ENCODE data around the gene IRAK3. TPM values are rescaled to one million over a fixed set of nuclear protein-coding genes. Genes with fewer than 3 reads are reported as not detected.

Gene IRAK3
- total and polyA plus RNA-seq, 5 donors from 2014 or later, result 0.23 to 3.6 (median 1.4) TPM

DNA sequence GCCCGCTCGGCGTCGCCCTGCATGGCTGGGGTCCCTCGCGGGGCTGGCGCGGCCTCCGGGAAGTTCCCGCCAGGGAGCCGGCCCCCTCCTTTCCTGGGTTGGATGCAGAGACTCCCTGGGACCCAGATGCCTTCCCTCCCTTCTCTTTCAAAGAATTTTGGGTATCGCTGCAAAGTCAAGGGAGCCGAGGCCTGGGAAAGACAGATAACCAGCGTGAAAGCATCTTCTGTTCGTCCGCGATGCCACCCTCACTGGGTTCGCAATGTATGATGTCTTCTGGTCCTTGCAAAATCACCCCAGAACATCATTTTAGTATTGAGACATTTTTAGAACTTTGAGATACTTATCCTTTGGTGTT, 451 bp downstream of the IRAK3 start:
- H3K4me1 ChIP-seq (ENCODE audit: control insufficient read depth, insufficient read depth, low read length, poor library complexity, severe bottlenecking), result no peaks in the 10 kb centered on the region
- no peak overlapping the region for H3K27ac Mint-ChIP-seq
- H3K27me3 Mint-ChIP-seq, result peaks cover 21% of the 10 kb centered on the region
- peaks cover 5 to 17% (median 12%) of the 10 kb centered on the region in 4 donors for H3K4me1 Mint-ChIP-seq
- no peak overlapping the region for H3K27ac ChIP-seq (ENCODE audit: insufficient read depth, low read length, poor library complexity, severe bottlenecking)
- peaks cover 6% of the 10 kb centered on the region for H3K27me3 ChIP-seq (ENCODE audit: control insufficient read depth, insufficient read depth, low read length)
- H3K36me3 ChIP-seq (ENCODE audit: control insufficient read depth, insufficient read depth, low read length), result no peaks in the 10 kb centered on the region
- H3K4me3 Mint-ChIP-seq, result peak overlapping the region; percentile 18 to 76 (median 54)
- peaks cover 0 to 4% of the 10 kb centered on the region in 2 experiments for H3K9me3 ChIP-seq (ENCODE audit: control insufficient read depth in 2 of 2, low read length in 2 of 2)
- peak overlapping the region; percentile 62 for H3K4me3 ChIP-seq (ENCODE audit: low read depth, low read length)
- ATAC-seq (ENCODE audit: low read depth in 2 of 2) (no peak), DNase-seq (no peak)
- peaks cover 0 to 8% (median 3%) of the 10 kb centered on the region in 7 donors for H3K9me3 Mint-ChIP-seq
- no peaks in the 10 kb centered on the region for H3K36me3 Mint-ChIP-seq

DNA sequence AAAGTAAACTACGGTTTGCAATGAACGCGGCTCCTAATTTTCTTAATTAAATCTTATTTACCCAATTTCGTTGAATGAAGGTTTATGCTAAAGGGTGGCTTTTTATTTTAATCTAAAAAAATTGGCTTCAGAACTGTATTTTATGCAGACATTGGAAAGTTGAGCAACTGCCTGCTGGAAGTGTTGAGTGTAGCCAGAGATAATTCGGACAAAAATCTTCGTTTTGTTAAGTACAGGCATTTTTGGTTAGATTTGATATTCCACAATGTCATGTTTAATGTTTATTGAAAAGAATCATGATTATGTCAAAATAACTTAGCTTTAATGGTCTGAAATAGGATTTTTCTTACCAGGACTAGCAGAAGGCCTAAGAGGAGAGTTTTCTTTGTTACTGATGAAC, 875 bp downstream of the IRAK3 start:
- Mint-ChIP-seq H3K4me3 (peak overlapping the region in 3 of 4 donors; percentile 18 to 76 (median 34)), H3K27me3 (peaks cover 21% of the 10 kb centered on the region), H3K4me1 (peaks cover 5 to 18% (median 14%) of the 10 kb centered on the region in 4 donors), H3K9me3 (peaks cover 0 to 5% (median 0%) of the 10 kb centered on the region in 7 donors), H3K36me3 (no peaks in the 10 kb centered on the region), H3K27ac (no peak overlapping the region)
- no peak for ATAC-seq (ENCODE audit: low read depth in 2 of 2)
- Histone ChIP-seq H3K4me3 (ENCODE audit: low read depth, low read length) (peak overlapping the region; percentile 62), H3K27ac (ENCODE audit: insufficient read depth, low read length, poor library complexity, severe bottlenecking) (no peak overlapping the region), H3K27me3 (ENCODE audit: control insufficient read depth, insufficient read depth, low read length) (peaks cover 6% of the 10 kb centered on the region), H3K36me3 (ENCODE audit: control insufficient read depth, insufficient read depth, low read length) (no peaks in the 10 kb centered on the region), H3K4me1 (ENCODE audit: control insufficient read depth, insufficient read depth, low read length, poor library complexity, severe bottlenecking) (no peaks in the 10 kb centered on the region), H3K9me3 (ENCODE audit: control insufficient read depth in 2 of 2, low read length in 2 of 2) (peaks cover 0 to 2% of the 10 kb centered on the region in 2 experiments)
- no peak for DNase-seq

DNA sequence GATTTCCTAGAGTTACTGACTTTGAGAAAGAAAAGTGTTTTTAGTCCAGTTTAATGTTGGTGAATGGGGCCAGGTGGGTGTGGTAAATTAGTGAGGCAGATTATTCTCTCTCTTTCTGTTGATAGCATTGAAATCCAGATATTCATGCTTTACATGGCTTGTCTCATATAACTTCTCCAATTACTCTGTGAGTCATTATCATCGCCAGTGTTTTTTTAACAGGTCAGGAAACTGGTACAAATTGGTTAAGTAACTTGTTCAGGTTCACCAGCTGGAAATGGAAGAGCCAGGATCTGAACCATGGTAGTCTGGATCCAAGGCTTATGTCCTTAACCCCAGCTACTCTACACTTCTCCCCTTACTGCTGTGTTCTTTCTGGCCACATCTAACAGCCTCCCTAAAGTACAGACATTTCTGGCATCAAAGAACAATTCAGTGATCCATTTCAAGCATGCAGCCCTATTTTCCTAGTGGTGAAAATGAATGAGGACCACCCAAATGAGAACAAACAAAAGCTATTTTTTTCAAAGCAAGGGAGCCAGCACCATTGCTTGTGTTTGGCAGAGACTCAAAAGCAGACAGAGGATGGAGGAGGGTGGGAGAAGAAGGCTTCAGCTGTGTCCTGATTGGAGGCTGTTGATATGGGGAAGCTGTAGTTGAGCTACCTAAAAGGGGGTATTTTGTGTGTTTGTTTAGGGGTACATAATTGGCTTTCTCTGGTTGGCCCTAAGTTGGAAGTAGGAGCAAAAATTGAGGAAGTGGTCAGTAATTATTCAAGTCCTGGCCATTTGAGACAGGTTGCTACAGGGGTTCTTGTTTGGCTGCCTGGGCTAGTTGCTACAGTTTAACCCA, 1.7 kb downstream of the IRAK3 start:
- ATAC-seq (ENCODE audit: low read depth in 2 of 2), result no peak
- H3K4me3 ChIP-seq (ENCODE audit: low read depth, low read length), result no peak overlapping the region
- no peaks in the 10 kb centered on the region for H3K36me3 ChIP-seq (ENCODE audit: control insufficient read depth, insufficient read depth, low read length)
- no peak overlapping the region for H3K27ac Mint-ChIP-seq
- H3K27me3 ChIP-seq (ENCODE audit: control insufficient read depth, insufficient read depth, low read length), result peaks cover 4% of the 10 kb centered on the region
- peaks cover 0 to 5% (median 0%) of the 10 kb centered on the region in 7 donors for H3K9me3 Mint-ChIP-seq
- peak overlapping the region in 3 of 4 donors; percentile 18 to 76 (median 34) for H3K4me3 Mint-ChIP-seq
- H3K27ac ChIP-seq (ENCODE audit: insufficient read depth, low read length, poor library complexity, severe bottlenecking), result no peak overlapping the region
- peaks cover 19% of the 10 kb centered on the region for H3K27me3 Mint-ChIP-seq
- no peak for DNase-seq
- peaks cover 0 to 2% of the 10 kb centered on the region in 2 experiments for H3K9me3 ChIP-seq (ENCODE audit: control insufficient read depth in 2 of 2, low read length in 2 of 2)
- no peaks in the 10 kb centered on the region for H3K36me3 Mint-ChIP-seq
- peaks cover 5 to 26% (median 15%) of the 10 kb centered on the region in 4 donors for H3K4me1 Mint-ChIP-seq
- H3K4me1 ChIP-seq (ENCODE audit: control insufficient read depth, insufficient read depth, low read length, poor library complexity, severe bottlenecking), result no peaks in the 10 kb centered on the region

DNA sequence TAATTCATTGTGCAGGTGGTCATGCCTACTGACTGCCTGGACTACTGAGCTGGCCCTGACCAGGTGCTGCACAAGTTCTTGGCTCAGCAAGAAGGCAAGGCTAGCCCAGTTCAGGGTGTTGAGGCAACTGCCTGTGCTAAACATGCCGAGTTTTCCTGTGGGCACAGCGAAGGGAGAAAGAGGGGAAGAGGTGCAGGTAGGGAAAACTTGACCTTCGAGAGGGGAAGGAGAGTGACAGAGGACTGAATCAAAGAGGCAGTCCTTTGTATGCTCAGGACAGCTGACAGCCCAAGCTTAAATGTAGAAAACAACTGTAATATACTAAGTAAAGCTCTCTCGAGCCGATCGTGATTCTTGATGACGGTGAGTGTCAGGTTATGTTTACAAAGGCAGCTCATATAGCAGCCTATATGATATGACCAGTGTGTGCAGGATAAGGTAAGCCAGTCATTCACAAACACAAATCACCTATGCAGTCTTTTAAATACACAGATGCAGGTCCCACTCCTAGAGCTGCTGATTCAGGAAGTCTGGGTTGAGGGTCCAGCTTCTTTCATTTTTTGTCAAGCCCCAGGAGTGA, 2.6 kb downstream of the IRAK3 start:
- peaks cover 3% of the 10 kb centered on the region for H3K27me3 ChIP-seq (ENCODE audit: control insufficient read depth, insufficient read depth, low read length)
- H3K27ac ChIP-seq (ENCODE audit: insufficient read depth, low read length, poor library complexity, severe bottlenecking), result no peak overlapping the region
- DNase-seq (no peak), ATAC-seq (ENCODE audit: low read depth in 2 of 2) (no peak)
- Mint-ChIP-seq H3K27me3 (peaks cover 14% of the 10 kb centered on the region), H3K4me1 (peaks cover 11 to 30% (median 17%) of the 10 kb centered on the region in 4 donors), H3K4me3 (peak overlapping the region in 1 of 4 donors; percentile 18), H3K36me3 (no peaks in the 10 kb centered on the region), H3K9me3 (peaks cover 0 to 2% (median 0%) of the 10 kb centered on the region in 7 donors), H3K27ac (no peak overlapping the region)
- no peaks in the 10 kb centered on the region for H3K36me3 ChIP-seq (ENCODE audit: control insufficient read depth, insufficient read depth, low read length)
- H3K4me3 ChIP-seq (ENCODE audit: low read depth, low read length), result no peak overlapping the region
- peaks cover under 1% of the 10 kb centered on the region for H3K4me1 ChIP-seq (ENCODE audit: control insufficient read depth, insufficient read depth, low read length, poor library complexity, severe bottlenecking)
- H3K9me3 ChIP-seq (ENCODE audit: control insufficient read depth in 2 of 2, low read length in 2 of 2), result peaks cover 0 to under 1% of the 10 kb centered on the region in 2 experiments

DNA sequence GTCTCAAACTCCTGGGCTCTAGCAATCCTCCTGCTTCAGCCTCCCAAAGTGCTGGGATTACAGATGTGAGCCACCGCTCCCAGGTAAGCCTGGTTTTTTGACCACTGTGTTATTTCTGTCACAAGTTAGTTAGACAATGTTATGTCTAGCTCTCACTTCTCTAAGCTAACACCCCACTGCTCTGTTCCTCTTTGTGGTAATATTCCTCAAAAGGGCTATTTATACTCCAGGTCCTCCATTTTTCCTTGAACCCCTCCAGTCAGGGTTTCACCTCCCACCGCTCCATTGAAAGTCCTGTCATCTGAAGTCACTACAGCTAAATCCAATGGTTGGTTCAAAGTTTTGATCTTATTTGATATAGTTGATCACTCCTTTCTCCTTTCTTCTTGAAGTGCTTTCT, 5.1 kb downstream of the IRAK3 start:
- no peak overlapping the region for H3K4me3 Mint-ChIP-seq
- no peak for DNase-seq
- H3K9me3 ChIP-seq (ENCODE audit: control insufficient read depth in 2 of 2, low read length in 2 of 2), result no peaks in the 10 kb centered on the region
- H3K27me3 ChIP-seq (ENCODE audit: control insufficient read depth, insufficient read depth, low read length), result no peaks in the 10 kb centered on the region
- peaks cover 9 to 35% (median 13%) of the 10 kb centered on the region in 4 donors for H3K4me1 Mint-ChIP-seq
- H3K4me1 ChIP-seq (ENCODE audit: control insufficient read depth, insufficient read depth, low read length, poor library complexity, severe bottlenecking), result peaks cover 7% of the 10 kb centered on the region
- H3K27ac Mint-ChIP-seq, result no peak overlapping the region
- H3K27me3 Mint-ChIP-seq, result peaks cover 5% of the 10 kb centered on the region
- no peak for ATAC-seq (ENCODE audit: low read depth in 2 of 2)
- no peak overlapping the region for H3K4me3 ChIP-seq (ENCODE audit: low read depth, low read length)
- H3K27ac ChIP-seq (ENCODE audit: insufficient read depth, low read length, poor library complexity, severe bottlenecking), result no peak overlapping the region
- H3K36me3 Mint-ChIP-seq, result no peaks in the 10 kb centered on the region
- peaks cover 0 to 2% (median 0%) of the 10 kb centered on the region in 7 donors for H3K9me3 Mint-ChIP-seq
- H3K36me3 ChIP-seq (ENCODE audit: control insufficient read depth, insufficient read depth, low read length), result no peaks in the 10 kb centered on the region

DNA sequence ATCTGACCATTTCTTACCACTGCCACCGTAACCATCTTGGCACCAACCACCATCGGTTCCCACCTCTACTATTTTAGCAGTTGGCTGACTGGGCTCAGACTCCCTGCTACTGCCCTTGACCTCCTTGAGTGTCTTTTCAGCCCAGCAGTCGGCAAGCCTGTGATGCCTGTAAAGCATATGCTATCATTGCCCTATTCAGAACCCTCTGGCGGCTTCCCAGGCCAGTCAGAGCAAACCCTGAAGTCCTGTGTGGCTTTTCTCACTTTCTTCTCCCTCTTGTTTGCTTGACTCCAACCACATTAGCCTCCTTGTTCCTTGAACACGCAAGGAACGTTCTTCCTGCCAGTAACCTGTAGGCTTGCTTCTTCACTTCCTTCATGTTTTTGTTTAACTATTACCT, 6.2 kb downstream of the IRAK3 start:
- H3K36me3 Mint-ChIP-seq, result no peaks in the 10 kb centered on the region
- H3K9me3 Mint-ChIP-seq, result peaks cover 0 to 4% (median 1%) of the 10 kb centered on the region in 7 donors
- Histone ChIP-seq H3K27me3 (ENCODE audit: control insufficient read depth, insufficient read depth, low read length) (no peaks in the 10 kb centered on the region), H3K36me3 (ENCODE audit: control insufficient read depth, insufficient read depth, low read length) (no peaks in the 10 kb centered on the region), H3K4me3 (ENCODE audit: low read depth, low read length) (no peak overlapping the region), H3K9me3 (ENCODE audit: control insufficient read depth in 2 of 2, low read length in 2 of 2) (peaks cover under 1 to 4% of the 10 kb centered on the region in 2 experiments), H3K27ac (ENCODE audit: insufficient read depth, low read length, poor library complexity, severe bottlenecking) (no peak overlapping the region), H3K4me1 (ENCODE audit: control insufficient read depth, insufficient read depth, low read length, poor library complexity, severe bottlenecking) (peaks cover 7% of the 10 kb centered on the region)
- H3K4me3 Mint-ChIP-seq, result peak overlapping the region in 1 of 4 donors; percentile 32
- peaks cover 9 to 30% (median 13%) of the 10 kb centered on the region in 4 donors for H3K4me1 Mint-ChIP-seq
- H3K27me3 Mint-ChIP-seq, result peaks cover 5% of the 10 kb centered on the region
- DNase-seq, result no peak
- H3K27ac Mint-ChIP-seq, result peak overlapping the region in 1 of 3 donors; percentile 85
- no peak for ATAC-seq (ENCODE audit: low read depth in 2 of 2)

DNA sequence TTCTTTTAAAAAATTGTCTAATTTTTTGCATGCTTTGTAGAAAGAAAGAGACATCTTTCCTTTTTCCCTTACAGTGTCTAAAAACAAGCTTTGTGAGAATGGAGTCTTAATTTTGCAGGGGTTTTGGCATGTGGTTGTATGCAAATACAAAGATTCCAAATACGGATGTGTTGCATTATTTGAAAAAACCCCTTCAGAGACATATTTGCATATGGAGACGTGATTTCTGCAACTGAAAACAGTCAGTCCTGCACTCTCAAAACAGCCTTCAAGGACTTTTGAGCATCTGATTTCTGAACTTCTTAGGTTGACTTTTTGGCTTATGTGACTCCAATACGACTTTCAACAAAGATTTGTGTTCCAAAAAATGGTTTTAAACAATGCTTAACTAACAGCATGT, 7.8 kb downstream of the IRAK3 start:
- peak in 1 of 3 donors; percentile 55 for DNase-seq
- Histone ChIP-seq H3K4me1 (ENCODE audit: control insufficient read depth, insufficient read depth, low read length, poor library complexity, severe bottlenecking) (peaks cover 7% of the 10 kb centered on the region), H3K27me3 (ENCODE audit: control insufficient read depth, insufficient read depth, low read length) (no peaks in the 10 kb centered on the region), H3K27ac (ENCODE audit: insufficient read depth, low read length, poor library complexity, severe bottlenecking) (no peak overlapping the region), H3K36me3 (ENCODE audit: control insufficient read depth, insufficient read depth, low read length) (no peaks in the 10 kb centered on the region), H3K9me3 (ENCODE audit: control insufficient read depth in 2 of 2, low read length in 2 of 2) (peaks cover 2 to 5% of the 10 kb centered on the region in 2 experiments), H3K4me3 (ENCODE audit: low read depth, low read length) (no peak overlapping the region)
- H3K36me3 Mint-ChIP-seq, result no peaks in the 10 kb centered on the region
- peaks cover 0 to 7% (median 0%) of the 10 kb centered on the region in 7 donors for H3K9me3 Mint-ChIP-seq
- H3K27ac Mint-ChIP-seq, result no peak overlapping the region
- peaks cover 5 to 19% (median 11%) of the 10 kb centered on the region in 4 donors for H3K4me1 Mint-ChIP-seq
- peak; percentile 28 to 31 for ATAC-seq (ENCODE audit: low read depth in 2 of 2)
- peak overlapping the region in 1 of 4 donors; percentile 56 for H3K4me3 Mint-ChIP-seq
- no peaks in the 10 kb centered on the region for H3K27me3 Mint-ChIP-seq
